ENCODE results near the gene TRAF4.

TRAF4 gene

GRCh38 chr17:28738680-28739384 is 5.0 kb upstream of the TRAF4 start:
- Histone ChIP-seq H3K27ac (no peak overlapping the region), H3K4me3 (ENCODE audit: low read depth, low read length) (no peak overlapping the region), H3K27me3 (replicated peaks) (no peaks in the 10 kb centered on the region), H3K36me3 (replicated peaks) (no peaks in the 10 kb centered on the region)
- in situ Hi-C loops (cut with HindIII; ENCODE audit: low pct_ligation_motif_present, low sequenced_read_pairs) = no loop called here
- TF ChIP-seq, protein P1, sequence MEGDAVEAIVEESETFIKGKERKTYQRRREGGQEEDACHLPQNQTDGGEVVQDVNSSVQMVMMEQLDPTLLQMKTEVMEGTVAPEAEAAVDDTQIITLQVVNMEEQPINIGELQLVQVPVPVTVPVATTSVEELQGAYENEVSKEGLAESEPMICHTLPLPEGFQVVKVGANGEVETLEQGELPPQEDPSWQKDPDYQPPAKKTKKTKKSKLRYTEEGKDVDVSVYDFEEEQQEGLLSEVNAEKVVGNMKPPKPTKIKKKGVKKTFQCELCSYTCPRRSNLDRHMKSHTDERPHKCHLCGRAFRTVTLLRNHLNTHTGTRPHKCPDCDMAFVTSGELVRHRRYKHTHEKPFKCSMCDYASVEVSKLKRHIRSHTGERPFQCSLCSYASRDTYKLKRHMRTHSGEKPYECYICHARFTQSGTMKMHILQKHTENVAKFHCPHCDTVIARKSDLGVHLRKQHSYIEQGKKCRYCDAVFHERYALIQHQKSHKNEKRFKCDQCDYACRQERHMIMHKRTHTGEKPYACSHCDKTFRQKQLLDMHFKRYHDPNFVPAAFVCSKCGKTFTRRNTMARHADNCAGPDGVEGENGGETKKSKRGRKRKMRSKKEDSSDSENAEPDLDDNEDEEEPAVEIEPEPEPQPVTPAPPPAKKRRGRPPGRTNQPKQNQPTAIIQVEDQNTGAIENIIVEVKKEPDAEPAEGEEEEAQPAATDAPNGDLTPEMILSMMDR (IDR thresholded peaks at IDR 0.05; ENCODE audit: low read depth, low read length, missing control alignments) = no peak
- DNase-seq = no peak

DNA sequence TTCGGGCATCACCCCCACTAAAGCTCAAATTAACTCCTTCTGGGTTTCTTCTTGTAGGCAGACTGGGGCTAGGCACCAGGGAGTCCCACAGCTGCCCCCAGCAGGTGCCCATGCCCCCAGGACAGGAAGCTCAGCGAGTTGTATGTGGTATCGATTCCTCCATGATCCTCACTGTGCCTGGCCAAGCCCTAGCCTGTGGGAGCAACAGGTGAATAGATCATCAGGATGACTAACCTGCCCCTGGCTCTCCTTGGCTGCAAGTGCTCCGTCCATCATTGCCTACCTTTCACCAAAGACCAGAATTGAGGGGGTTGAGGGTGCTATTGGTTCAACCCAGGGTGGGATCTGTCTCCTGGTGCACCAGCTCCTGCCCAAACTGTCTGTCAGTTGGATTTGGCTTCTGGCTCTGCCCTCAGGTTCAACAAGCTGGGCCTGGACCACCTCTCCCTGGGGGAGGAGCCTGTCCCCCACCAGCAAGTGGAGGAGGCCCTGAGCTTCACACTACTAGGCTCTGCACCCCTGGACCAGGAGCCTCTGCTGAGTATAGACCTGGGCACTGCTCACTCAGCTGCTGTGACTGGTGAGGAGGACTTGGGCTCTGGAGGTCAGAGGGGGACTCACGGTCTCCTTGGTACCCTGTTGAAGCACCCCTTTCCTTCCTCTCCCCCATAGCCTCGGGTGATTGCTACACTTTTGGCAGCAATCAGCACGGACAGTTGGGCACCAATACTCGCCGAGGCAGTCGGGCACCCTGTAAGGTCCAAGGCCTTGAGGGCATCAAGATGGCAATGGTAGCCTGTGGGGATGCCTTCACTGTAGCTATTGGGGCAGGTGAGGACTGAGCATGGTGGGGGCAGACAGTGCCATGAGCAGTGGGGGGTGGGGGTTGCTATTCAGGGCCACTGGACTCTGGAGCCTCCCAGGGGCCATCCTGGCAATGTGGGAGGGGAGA is 3.1 kb upstream of the TRAF4 start:
- TF ChIP-seq, protein P1 (IDR thresholded peaks at IDR 0.05; ENCODE audit: low read depth, low read length, missing control alignments) = no peak
- in situ Hi-C loops (cut with HindIII; ENCODE audit: low pct_ligation_motif_present, low sequenced_read_pairs) = no loop called here
- Histone ChIP-seq H3K27ac (no peak overlapping the region), H3K36me3 (replicated peaks) (no peaks in the 10 kb centered on the region), H3K27me3 (replicated peaks) (no peaks in the 10 kb centered on the region), H3K4me3 (ENCODE audit: low read depth, low read length) (no peak overlapping the region)
- DNase-seq = no peak

DNA sequence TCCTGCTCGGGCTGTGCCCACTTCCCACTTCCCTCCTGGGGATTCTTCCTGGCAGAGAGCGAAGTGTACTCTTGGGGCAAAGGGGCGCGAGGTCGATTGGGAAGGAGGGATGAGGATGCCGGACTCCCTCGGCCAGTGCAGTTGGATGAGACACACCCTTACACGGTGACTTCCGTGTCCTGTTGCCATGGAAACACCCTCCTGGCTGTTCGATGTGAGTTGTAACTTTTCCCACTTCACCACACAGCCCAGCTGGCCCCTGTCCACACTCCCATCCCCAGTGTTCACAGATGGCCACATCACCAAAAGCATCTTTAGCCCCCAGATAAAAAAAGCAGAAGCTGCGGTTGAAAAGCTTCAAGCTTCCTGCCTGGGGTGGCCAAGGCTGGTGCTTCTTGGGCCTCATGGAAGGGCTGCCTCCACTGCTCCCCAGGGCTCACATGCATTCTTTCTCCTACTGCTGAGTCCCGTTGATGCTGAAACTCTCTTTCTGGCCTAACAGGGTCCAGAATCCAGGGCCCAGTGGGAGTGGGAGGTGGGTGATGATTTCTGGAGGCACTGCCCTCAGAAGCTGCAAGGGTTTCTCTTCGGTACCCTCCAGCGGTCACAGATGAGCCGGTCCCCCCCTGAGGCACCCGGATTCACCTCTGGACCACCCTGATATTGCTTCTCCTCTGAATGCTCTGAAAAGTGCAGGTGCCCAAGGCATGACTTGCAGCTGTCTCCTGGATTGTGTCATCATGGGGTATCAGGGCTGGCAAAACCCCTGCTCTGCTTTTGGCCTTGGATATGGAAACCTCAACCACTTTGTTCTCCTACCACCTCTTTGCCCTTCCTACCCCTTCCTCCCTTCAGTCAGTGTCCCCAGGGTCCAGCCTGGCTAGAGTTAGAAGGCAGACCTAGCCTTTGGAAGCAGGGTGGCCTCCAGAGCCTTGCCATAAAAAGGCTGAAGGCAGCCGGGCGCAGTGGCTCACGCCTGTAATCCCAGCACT is 2.2 kb upstream of the TRAF4 start:
- TF ChIP-seq, protein P1 (IDR thresholded peaks at IDR 0.05; ENCODE audit: low read depth, low read length, missing control alignments) = no peak
- no peak for DNase-seq
- Histone ChIP-seq H3K27ac (no peak overlapping the region), H3K27me3 (replicated peaks) (no peaks in the 10 kb centered on the region), H3K4me3 (ENCODE audit: low read depth, low read length) (no peak overlapping the region), H3K36me3 (replicated peaks) (peaks cover 7% of the 10 kb centered on the region)
- in situ Hi-C loops (cut with HindIII; ENCODE audit: low pct_ligation_motif_present, low sequenced_read_pairs) = no loop called here

DNA sequence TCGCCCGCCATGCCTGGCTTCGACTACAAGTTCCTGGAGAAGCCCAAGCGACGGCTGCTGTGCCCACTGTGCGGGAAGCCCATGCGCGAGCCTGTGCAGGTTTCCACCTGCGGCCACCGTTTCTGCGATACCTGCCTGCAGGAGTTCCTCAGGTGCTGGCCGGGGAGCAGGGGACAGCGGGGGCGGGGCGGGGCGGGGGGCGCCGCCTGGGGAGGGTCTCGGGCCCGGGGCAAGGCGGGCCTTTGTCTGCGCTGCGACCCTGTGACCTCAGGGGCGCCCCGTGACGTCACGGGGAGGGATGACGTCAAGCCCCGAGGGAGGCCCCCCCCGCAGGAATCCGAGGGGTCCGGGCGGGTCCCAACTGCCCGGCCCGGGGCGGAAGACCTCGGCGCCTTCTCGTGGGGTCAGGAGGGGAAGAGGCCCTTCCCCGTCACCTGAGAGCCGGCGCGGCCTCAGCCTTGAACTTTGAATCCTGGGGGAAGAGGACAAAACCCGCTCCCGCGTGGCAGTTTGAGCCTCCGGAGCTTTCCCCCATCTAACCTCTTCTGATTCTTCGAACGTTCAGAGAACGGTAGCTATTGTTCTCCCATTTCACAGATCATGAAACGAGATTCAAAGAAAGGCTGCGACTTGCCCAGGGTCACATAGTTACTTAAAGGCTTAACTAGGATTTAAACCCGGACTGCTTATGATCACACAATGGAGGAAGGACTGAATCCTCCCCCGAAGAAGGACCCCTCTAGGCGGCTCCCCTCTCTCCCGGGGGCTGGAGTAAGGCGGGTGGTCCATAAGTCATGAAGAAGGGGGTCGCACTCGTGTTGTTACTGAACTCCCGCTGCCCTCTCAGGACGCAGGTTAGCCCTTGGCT is 527 bp downstream of the TRAF4 start:
- in situ Hi-C loops (cut with HindIII; ENCODE audit: low pct_ligation_motif_present, low sequenced_read_pairs) = no loop called here
- H3K27me3 ChIP-seq (replicated peaks) = no peaks in the 10 kb centered on the region
- H3K36me3 ChIP-seq (replicated peaks) = peaks cover 33% of the 10 kb centered on the region
- peak overlapping the region; percentile 85 for H3K4me3 ChIP-seq (ENCODE audit: low read depth, low read length)
- TF ChIP-seq, protein P1 (IDR thresholded peaks at IDR 0.05; ENCODE audit: low read depth, low read length, missing control alignments) = no peak
- DNase-seq = no peak
- H3K27ac ChIP-seq = peak overlapping the region; percentile 92

Data from brain microvascular endothelial cell (primary cell).